ENCODE data around the gene ABCC4. TPM values are rescaled to one million over a fixed set of nuclear protein-coding genes. Genes with fewer than 3 reads are reported as not detected.

The ABCC4 gene
- total RNA-seq, 2 donors from 2014 or later, result 2.8 to 12.2 TPM

DNA sequence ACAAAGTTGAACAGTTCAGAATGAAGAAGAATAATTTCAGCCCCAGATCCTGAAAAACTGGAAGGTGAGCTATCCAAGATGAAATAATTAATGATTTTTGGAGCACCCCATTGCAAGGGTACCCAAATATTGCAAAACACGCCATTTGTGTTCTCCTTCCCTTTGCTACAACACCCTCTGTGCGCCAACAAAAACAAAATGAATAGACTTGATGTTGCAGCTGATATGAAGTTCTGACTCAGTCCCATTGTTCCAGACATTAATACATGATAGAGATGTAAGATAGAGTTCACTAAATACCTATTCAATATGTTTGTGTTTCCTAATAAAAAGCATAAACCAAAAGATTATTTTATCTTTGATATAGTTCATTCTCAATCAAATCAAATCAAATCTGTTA, 301.4 kb downstream of the ABCC4 start:
- TF ChIP-seq, protein P1, sequence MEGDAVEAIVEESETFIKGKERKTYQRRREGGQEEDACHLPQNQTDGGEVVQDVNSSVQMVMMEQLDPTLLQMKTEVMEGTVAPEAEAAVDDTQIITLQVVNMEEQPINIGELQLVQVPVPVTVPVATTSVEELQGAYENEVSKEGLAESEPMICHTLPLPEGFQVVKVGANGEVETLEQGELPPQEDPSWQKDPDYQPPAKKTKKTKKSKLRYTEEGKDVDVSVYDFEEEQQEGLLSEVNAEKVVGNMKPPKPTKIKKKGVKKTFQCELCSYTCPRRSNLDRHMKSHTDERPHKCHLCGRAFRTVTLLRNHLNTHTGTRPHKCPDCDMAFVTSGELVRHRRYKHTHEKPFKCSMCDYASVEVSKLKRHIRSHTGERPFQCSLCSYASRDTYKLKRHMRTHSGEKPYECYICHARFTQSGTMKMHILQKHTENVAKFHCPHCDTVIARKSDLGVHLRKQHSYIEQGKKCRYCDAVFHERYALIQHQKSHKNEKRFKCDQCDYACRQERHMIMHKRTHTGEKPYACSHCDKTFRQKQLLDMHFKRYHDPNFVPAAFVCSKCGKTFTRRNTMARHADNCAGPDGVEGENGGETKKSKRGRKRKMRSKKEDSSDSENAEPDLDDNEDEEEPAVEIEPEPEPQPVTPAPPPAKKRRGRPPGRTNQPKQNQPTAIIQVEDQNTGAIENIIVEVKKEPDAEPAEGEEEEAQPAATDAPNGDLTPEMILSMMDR (IDR thresholded peaks at IDR 0.05), result no peak
- no peak overlapping the region for H3K27ac ChIP-seq
- peaks cover 0 to 8% of the 10 kb centered on the region in 2 donors for H3K4me1 ChIP-seq (ENCODE audit: control insufficient read depth in 1 of 2, low read depth in 2 of 2)
- H3K36me3 ChIP-seq, result no peaks in the 10 kb centered on the region
- no peaks in the 10 kb centered on the region for H3K27me3 ChIP-seq (replicated peaks; ENCODE audit: insufficient read depth)
- H3K9me3 ChIP-seq, result no peaks in the 10 kb centered on the region
- DNase-seq (ENCODE audit: low spot score) (no peak), ATAC-seq (ENCODE audit: insufficient number of reproducible peaks, low FRiP score, low read depth) (no peak)
- no peak overlapping the region for H3K4me3 ChIP-seq

DNA sequence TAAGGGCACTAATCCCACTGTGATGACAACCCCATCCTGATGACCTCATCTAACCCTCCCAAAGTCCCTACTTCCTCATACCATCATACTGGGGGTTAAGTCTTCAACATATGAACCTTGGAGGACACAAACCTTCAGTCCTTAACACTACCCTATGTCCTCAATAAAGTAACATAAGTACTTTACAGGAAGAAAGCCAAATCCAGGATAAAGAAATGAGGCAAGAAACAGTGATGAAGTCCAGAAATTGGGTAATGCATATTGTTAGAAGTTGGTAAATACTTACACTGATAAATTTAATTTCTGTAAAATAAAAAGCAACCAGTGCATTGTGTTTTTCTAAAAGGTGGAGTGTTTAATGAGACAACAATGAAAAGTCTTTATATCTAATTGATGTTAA, 304.1 kb downstream of the ABCC4 start:
- Histone ChIP-seq H3K4me1 (ENCODE audit: control insufficient read depth in 1 of 2, low read depth in 2 of 2) (no peaks in the 10 kb centered on the region), H3K4me3 (no peak overlapping the region), H3K36me3 (no peaks in the 10 kb centered on the region), H3K27me3 (replicated peaks; ENCODE audit: insufficient read depth) (no peaks in the 10 kb centered on the region), H3K9me3 (no peaks in the 10 kb centered on the region), H3K27ac (no peak overlapping the region)
- TF ChIP-seq, protein P1 (IDR thresholded peaks at IDR 0.05), result no peak
- DNase-seq (ENCODE audit: low spot score) (no peak), ATAC-seq (ENCODE audit: insufficient number of reproducible peaks, low FRiP score, low read depth) (no peak)

DNA sequence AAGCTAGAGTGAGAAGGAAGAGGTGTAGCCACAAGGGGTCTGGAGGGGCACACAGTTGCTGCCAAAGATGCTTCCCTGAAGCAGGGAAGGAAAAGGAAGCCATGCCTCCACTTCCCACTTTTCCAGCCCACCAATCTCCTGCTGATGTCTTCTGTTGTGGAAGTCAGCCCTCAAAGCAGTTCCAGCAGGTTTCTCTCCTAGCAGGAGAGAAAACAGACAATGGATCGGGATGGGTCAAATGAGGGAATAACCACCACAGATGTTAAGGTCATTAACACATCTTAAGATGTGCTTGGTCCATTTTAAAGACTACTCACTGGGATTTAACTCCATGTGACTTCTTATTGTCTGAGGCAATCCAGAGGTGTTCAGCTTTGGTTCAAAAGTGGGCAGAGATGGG, 304.8 kb downstream of the ABCC4 start:
- ATAC-seq (ENCODE audit: insufficient number of reproducible peaks, low FRiP score, low read depth) (no peak), DNase-seq (ENCODE audit: low spot score) (no peak)
- H3K9me3 ChIP-seq, result no peaks in the 10 kb centered on the region
- H3K27ac ChIP-seq, result no peak overlapping the region
- no peaks in the 10 kb centered on the region for H3K4me1 ChIP-seq (ENCODE audit: control insufficient read depth in 1 of 2, low read depth in 2 of 2)
- H3K36me3 ChIP-seq, result no peaks in the 10 kb centered on the region
- TF ChIP-seq, protein P1 (IDR thresholded peaks at IDR 0.05), result no peak
- no peaks in the 10 kb centered on the region for H3K27me3 ChIP-seq (replicated peaks; ENCODE audit: insufficient read depth)
- H3K4me3 ChIP-seq, result no peak overlapping the region

DNA sequence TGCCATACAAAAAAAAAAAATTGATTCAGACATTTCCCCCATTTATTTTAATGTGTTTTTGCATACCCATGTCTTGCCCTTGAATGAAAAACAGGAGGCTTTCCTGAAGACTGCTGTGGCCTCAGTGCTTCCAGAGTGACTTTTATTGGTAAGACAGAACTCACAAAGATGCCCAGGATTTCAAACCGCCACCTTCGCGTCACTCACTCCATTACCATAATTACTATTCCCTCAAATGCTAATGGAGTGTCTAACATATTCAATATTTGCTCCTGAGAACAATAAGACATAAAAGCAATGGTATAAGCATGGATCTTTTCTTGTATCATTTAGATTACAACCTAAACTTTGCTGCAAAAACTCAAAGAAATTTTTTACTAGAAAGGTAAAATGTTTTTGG, 306.7 kb downstream of the ABCC4 start:
- H3K27ac ChIP-seq, result no peak overlapping the region
- DNase-seq (ENCODE audit: low spot score) (no peak), ATAC-seq (ENCODE audit: insufficient number of reproducible peaks, low FRiP score, low read depth) (no peak)
- no peaks in the 10 kb centered on the region for H3K27me3 ChIP-seq (replicated peaks; ENCODE audit: insufficient read depth)
- H3K4me3 ChIP-seq, result no peak overlapping the region
- H3K4me1 ChIP-seq (ENCODE audit: control insufficient read depth in 1 of 2, low read depth in 2 of 2), result no peaks in the 10 kb centered on the region
- no peaks in the 10 kb centered on the region for H3K9me3 ChIP-seq
- no peaks in the 10 kb centered on the region for H3K36me3 ChIP-seq
- TF ChIP-seq, protein P1 (IDR thresholded peaks at IDR 0.05), result no peak

DNA sequence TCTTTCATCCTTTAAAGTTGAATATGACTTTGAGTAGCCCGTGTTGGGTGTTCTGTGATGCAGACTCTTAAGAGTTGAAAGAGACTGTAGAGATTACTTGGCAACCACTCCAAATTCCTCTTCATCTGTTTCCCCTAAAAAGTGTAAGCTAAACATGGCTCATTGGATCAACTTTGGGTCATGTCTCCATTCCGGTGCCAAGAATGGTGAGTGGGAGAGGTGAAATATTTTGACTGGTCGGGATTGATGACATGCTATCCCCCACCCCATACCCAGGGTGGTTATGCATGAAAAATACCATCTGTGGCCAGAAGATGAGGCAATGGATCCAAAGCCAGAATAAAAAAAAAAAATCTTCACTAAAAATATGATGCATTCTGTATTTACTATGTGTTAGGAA, 307.6 kb downstream of the ABCC4 start:
- Histone ChIP-seq H3K36me3 (no peaks in the 10 kb centered on the region), H3K27me3 (replicated peaks; ENCODE audit: insufficient read depth) (no peaks in the 10 kb centered on the region), H3K4me3 (no peak overlapping the region), H3K9me3 (no peaks in the 10 kb centered on the region), H3K4me1 (ENCODE audit: control insufficient read depth in 1 of 2, low read depth in 2 of 2) (no peaks in the 10 kb centered on the region), H3K27ac (no peak overlapping the region)
- DNase-seq (ENCODE audit: low spot score), result no peak
- TF ChIP-seq, protein P1 (IDR thresholded peaks at IDR 0.05), result no peak
- no peak for ATAC-seq (ENCODE audit: insufficient number of reproducible peaks, low FRiP score, low read depth)

Measured in thoracic aorta (tissue), 2 donors.